IPS-11a (cell line): ENCODE measurements around the gene ANKRD13A.
"Not testable (repeated sequence)": the region's sequence is repeated elsewhere in the genome, so short reads cannot be mapped to it uniquely, and the experiment has no call there.

ENCODE experiments used
- H3K4me3 ChIP-seq: one replicate; pipeline ENCODE4 v1.5.1; 2013; ENCODE audit warnings: low read depth, low read length, control low read depth

Gene ANKRD13A

DNA sequence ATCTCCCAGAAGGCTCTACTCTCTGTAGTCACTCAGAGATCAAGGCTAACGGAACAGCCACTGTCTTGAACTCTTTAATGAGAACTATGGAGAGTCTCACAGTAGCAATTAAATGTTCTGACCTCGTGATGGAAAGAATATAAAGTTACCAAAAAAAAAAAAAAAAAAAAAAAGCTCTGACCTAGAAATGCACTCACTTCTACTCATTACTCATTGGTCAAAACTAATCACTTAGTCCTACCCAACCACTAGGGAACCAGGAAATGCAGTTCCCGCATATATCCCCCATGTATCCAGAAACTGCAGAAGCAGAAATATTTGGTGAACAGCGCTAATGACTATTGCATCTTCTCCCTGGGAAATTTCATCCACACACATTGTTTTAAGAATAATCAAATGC lies 78.6 kb downstream of the ANKRD13A start:
- H3K4me3 ChIP-seq: no peak overlapping the region

DNA sequence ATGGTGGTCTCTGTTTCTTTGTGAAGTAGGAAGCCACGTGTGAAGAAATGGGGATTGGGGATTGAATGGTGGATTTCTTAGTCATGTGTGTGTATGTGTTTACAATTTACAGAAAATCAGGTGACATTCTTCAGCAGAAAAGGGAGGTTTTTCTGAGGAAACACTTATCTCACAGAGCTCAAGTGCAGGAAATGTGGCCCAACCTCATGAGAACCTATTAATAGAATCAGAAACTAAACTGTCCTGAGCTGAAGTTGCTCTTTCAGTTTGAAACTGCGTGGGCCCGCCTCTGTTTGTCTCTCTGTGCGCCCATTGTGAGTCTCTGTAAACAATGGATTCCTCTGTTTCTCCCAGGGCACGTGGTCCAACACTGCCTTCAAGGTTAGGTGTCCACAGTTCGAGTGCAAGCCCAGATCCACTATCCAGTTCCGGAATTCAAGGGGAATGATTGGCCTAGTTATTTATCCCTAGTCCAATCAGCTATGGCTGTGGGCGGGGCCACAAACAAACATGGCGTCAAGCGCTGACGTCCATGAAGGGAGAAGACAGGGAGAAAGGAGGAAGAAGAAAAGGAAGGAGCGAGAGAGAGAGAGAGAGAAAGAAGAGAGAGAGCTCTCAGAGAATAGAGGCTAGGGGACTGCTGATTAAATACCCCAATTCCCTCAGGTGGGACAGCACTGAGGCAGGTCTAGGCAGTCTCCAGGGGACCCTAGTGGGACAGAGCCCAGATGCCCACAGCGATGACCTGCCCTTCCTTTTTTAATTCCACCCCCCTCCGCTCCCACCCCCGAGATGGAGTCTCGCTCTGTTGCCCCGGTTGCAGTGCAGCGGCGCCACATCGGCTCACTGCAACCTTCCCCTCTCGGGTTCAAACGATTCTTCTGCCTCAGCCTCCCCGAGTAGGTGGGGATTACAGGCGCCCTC lies 80.5 kb downstream of the ANKRD13A start:
- no peak overlapping the region for H3K4me3 ChIP-seq

DNA sequence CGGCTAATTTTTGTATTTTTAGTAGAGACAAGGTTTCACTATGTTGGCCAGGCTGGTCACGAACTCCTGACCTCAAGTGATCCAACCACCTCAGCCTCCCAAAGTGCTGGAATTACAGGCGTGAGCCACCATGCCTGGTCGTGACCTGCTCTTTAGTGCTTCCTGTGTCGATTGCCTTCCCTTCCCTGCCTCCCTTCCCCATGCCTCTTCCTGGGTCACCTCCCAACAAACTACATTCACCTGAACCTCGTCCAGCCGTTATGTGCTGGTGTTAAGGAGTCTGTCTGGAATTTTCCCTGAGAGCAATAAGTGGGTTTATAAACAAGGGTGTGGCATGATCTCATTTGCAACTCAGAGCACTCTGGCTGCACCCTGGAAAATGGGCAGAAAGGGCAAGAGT lies 81.2 kb downstream of the ANKRD13A start:
- H3K4me3 ChIP-seq: no peak overlapping the region

DNA sequence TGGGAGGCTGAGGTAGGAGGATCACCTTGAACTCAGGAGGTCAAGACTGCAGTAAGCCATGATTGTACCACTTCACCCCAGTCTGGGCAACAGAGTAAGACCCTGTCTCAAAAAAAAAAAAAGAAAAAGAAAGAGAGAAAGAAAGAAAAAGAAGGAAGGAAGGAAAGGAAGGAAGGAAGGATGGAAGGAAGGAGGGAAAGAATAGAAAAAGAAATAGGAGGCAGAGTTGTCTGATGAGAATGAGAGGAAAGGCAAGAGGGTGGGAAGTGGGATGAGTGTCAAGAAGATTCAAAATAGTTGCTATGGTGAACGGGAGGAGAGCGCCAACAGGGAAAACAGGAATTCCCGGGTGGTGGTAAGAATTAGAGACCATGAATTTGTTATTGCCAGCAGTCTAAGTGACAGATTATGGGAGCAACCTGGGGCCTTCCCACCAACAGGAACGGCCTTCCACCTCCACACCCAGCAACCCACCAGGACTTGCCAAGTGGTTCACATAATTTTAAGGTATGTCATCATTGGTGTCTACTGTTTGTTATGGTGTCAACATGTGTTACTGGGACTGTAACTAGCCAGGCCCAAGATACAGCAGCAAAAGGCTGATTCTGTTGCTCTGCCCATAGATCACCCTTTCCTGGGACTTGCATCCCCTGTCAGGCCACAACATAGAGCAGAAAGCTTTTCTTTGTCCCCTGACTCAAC lies 85.2 kb downstream of the ANKRD13A start:
- H3K4me3 ChIP-seq: no peak overlapping the region

DNA sequence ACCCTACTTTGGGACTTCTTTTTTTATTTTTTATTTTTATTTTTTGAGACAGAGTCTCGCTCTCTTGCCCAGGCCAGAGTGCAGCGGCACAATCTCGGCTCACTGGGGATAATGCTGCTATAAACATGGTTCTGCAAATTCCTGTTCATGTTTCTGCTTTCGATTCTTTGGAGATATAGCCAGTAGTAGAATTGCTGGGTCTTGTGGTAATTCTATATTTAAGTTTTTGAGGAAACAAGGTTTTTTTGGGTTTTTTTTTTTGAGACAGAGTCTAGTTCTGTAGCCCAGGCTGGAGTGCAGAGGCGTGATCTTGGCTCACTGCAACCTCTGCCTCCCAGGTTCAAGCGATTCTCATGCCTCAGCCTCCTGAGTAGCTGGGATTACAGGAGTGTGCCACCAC lies 89.0 kb downstream of the ANKRD13A start:
- H3K4me3 ChIP-seq: not testable (repeated sequence)

DNA sequence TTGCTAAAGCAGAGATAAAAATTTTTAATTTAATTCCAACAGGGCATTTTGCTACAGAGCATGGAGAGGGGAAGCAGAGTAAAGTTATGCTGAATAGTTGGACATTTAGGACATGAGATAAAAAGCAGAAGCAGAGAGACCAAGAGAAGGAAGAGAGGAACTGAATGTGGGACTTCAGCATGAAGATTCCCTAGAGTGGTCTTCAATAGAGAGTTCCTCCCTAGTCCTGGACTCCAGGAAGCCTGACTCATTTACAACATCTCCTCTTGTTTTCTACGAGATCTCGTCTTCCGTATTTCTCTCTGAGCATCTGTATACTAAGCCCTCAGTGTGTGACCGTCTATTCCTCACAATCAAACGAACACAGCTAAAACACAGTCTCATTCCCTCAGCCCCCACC lies 89.7 kb downstream of the ANKRD13A start:
- no peak overlapping the region for H3K4me3 ChIP-seq
